ENCODE data around the gene TRIM37.

TRIM37 gene

DNA sequence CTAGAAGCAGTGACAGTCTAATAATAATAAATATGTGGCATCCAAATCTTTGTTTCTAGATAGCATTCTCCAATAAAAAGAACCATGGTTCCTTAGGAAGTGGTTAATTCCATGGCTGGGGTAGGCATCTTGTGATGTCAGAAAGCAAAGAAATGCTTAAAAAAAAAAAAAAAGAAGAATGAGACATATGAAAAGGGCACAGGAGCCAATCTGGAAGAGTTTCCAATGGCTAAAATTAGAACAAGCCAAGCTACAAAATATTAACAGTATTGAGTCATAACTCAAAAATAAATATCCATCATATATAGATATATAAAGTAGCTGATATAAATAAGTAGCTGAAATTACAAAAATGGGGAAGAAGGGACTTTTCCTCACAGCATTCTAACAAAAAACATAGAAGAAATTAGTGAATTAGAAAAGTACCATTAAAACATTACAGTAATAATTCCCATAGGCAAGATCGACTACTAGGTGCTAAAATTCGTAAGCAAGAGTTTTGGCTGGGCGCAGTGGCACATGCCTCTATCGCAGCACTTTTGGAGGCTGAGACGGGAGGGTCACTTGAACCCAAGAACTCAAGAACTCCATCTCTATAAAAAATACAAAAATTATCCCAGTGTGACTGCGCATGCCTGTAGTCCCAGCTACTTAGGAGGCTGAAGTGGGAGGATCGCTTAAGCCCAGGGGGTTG is 111.3 kb downstream of the TRIM37 start:
- TF ChIP-seq, protein P1, sequence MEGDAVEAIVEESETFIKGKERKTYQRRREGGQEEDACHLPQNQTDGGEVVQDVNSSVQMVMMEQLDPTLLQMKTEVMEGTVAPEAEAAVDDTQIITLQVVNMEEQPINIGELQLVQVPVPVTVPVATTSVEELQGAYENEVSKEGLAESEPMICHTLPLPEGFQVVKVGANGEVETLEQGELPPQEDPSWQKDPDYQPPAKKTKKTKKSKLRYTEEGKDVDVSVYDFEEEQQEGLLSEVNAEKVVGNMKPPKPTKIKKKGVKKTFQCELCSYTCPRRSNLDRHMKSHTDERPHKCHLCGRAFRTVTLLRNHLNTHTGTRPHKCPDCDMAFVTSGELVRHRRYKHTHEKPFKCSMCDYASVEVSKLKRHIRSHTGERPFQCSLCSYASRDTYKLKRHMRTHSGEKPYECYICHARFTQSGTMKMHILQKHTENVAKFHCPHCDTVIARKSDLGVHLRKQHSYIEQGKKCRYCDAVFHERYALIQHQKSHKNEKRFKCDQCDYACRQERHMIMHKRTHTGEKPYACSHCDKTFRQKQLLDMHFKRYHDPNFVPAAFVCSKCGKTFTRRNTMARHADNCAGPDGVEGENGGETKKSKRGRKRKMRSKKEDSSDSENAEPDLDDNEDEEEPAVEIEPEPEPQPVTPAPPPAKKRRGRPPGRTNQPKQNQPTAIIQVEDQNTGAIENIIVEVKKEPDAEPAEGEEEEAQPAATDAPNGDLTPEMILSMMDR (IDR thresholded peaks at IDR 0.05; ENCODE audit: control insufficient read depth, insufficient read depth, low read depth, low read length, missing control alignments), result no peak
- DNase-seq (ENCODE audit: low read depth), result no peak
- H3K4me3 ChIP-seq (ENCODE audit: control insufficient read depth, low read depth, low read length), result no peak overlapping the region

DNA sequence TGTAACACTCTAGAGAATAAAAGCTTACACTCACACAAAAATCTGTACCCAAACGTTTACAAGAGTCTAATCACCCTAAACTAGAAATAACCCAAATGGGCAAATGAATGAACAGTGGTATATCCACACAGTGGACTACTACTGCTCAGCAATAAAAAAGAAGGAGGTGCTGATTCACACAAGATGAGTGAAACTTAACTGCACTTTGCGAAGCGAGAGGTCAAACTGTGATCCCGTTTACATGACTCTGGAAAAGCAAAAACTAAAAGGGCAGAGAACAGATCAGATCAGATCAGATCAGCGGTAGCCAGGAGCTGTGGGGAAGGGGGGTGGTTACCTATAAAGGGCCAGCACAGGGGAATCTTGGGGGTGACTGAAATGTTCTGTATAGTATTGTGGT is 113.4 kb downstream of the TRIM37 start:
- no peak for DNase-seq (ENCODE audit: low read depth)
- TF ChIP-seq, protein P1 (IDR thresholded peaks at IDR 0.05; ENCODE audit: control insufficient read depth, insufficient read depth, low read depth, low read length, missing control alignments), result no peak
- no peak overlapping the region for H3K4me3 ChIP-seq (ENCODE audit: control insufficient read depth, low read depth, low read length)

DNA sequence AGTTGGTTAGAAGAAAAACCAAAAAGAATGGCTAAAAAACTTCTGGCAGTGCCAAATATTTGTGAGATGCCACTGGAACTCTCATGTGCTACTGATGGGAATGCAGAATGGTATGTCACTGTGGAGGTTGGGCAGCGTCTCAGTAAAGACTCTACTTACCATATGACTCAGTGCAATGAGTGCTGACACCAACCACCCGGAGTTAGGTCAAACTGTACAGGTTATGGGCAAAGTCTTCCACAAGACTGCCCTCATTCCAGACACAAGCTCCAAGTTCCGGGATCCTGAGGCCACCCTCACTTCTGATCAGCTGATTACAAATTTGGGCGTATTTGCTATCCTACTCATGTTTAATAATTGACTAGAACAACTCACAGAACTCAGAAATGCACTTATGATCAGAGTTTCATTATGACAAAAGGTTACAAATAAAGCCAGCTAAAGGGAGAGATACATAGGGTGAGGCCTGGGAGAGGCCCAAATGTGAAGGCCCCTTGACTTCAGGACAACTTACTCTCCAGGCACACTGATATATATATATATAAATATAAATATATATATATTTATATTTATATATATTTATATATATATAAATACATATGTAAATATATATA is 114.9 kb downstream of the TRIM37 start:
- no peak for DNase-seq (ENCODE audit: low read depth)
- no peak overlapping the region for H3K4me3 ChIP-seq (ENCODE audit: control insufficient read depth, low read depth, low read length)
- TF ChIP-seq, protein P1 (IDR thresholded peaks at IDR 0.05; ENCODE audit: control insufficient read depth, insufficient read depth, low read depth, low read length, missing control alignments), result no peak

DNA sequence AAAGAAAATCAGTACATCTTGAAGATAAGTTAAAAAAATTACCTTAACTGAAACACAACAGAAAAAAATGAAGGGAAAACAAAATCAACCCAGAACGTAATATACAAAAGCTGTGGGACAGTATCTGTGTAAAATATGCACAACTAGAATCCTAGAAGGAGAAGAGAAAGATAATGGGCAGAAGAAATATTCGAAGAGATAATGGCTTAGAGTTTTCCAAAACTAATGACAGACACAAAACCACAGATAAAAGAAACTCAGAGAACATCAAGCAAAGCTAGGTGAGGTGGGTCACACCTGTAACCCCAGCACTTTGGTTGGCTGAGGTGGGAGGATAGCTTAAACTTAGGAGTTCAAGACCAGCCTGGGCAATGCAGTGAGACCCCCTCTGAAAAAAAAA is 117.1 kb downstream of the TRIM37 start:
- H3K4me3 ChIP-seq (ENCODE audit: control insufficient read depth, low read depth, low read length), result no peak overlapping the region
- DNase-seq (ENCODE audit: low read depth), result no peak
- TF ChIP-seq, protein P1 (IDR thresholded peaks at IDR 0.05; ENCODE audit: control insufficient read depth, insufficient read depth, low read depth, low read length, missing control alignments), result no peak

DNA sequence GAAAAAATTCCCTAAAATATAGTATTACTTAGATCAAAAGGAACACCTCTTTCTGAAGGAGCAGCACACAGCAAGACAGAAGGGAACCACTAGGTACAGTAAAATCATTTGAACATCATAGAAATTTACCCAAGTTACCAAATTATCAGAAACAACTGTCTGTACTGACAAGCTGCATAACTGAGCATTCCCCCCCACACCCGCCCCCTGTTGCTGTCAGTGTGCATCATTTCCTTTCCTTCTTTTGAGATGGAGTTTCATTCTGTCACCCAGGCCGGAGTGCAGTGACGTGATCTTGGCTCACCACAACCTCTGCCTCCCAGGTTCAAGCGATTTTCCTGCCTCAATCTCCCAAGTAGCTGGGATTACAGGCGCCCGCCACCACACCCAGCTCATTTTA is 120.7 kb downstream of the TRIM37 start:
- TF ChIP-seq, protein P1 (IDR thresholded peaks at IDR 0.05; ENCODE audit: control insufficient read depth, insufficient read depth, low read depth, low read length, missing control alignments), result no peak
- no peak for DNase-seq (ENCODE audit: low read depth)
- no peak overlapping the region for H3K4me3 ChIP-seq (ENCODE audit: control insufficient read depth, low read depth, low read length)

DNA sequence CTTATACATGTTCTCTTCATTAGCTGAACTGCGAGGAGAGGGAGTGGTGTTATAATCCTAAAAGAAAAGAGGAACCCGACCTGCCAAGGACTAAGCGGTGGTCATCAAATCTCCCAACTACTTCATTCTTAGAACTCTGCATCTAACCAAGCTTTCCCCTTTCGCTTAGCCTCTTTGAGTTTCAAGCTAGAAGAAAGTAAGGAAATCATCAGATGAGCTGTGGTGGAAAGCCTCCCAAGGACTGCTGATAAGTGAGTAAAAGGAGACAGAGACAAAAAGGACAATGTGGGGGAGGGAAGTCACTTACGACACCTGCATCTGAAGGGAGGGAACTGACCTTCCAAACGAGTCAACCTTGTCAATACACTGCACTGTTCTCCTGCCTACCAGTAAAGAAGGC is 121.3 kb downstream of the TRIM37 start:
- TF ChIP-seq, protein P1 (IDR thresholded peaks at IDR 0.05; ENCODE audit: control insufficient read depth, insufficient read depth, low read depth, low read length, missing control alignments), result no peak
- DNase-seq (ENCODE audit: low read depth), result no peak
- no peak overlapping the region for H3K4me3 ChIP-seq (ENCODE audit: control insufficient read depth, low read depth, low read length)
